ENCODE measurements around the gene TNFRSF13B. TPM values are rescaled to one million over a fixed set of nuclear protein-coding genes. Genes with fewer than 3 reads are reported as not detected.
"Not testable (repeated sequence)": the region's sequence is repeated elsewhere in the genome, so short reads cannot be mapped to it uniquely, and the experiment has no call there.

The TNFRSF13B gene
- total RNA-seq, 1 experiment from 2014 or later = not detected

DNA sequence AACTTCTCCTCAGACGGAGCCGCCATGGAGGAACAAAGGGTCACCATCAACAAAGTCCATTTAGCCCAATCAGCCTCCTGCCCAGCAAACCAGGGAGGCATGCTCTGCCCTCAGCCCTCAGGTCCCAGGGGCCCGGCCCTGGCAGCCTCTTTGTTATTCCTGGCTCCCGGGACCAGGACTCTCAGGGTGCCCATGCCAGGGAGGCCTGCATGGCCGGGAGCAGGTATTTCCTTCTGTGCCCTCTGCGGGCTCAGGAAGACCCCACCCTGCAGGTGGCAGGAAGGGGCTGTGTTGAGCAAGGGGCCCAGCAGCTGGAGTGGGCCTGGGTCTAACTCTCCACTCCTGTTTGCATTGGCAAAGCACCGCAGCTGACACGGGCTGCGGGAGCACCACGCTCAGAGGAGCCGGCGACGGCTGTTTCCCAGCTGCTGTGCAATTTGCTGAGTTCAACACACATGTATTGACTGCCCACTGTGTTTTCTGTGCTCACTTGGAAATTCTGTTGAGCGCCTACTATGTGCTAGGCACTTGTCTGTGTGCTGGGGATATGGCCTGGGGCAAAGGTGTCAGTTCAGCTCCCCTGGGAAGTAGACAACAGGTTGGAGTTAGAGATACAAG, 33.2 kb upstream of the TNFRSF13B start:
- DNase-seq (ENCODE audit: low read depth) = not testable (repeated sequence)

DNA sequence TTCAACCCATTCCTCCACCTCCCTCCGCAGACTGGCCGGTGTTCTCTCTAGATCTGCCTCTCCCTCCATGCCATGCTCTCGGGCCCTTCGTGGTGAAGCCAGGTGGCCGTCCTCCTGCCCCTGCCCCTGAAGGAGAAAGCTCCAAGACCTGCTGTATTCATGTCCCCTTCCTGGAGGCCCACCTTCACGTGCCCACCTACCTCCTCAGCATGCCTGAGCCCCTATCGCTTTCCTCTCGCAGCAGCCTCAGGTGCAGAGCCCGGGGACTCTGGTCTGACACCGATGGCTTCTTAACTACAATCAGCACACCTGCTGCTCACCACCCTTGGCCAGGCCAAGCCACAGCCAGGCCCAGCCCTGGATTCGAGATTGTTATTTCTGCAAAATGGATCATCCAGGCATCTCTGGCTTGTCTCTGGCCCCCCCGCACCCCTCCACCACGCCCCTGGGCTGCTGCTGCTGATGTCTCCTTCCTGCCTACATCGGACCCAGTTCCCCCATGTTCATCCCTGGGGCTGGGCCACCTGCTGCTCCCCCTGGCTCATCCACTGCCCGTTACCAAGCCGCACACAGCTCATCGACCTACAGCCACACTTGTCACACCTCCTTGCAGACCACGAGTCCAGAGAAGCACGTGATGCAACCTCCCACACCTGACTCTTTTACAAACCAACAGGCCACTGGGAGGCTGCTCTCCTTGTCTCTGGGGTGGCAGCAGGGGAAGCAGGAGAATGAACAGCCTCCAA, 32.5 kb upstream of the TNFRSF13B start:
- no peak for DNase-seq (ENCODE audit: low read depth)

DNA sequence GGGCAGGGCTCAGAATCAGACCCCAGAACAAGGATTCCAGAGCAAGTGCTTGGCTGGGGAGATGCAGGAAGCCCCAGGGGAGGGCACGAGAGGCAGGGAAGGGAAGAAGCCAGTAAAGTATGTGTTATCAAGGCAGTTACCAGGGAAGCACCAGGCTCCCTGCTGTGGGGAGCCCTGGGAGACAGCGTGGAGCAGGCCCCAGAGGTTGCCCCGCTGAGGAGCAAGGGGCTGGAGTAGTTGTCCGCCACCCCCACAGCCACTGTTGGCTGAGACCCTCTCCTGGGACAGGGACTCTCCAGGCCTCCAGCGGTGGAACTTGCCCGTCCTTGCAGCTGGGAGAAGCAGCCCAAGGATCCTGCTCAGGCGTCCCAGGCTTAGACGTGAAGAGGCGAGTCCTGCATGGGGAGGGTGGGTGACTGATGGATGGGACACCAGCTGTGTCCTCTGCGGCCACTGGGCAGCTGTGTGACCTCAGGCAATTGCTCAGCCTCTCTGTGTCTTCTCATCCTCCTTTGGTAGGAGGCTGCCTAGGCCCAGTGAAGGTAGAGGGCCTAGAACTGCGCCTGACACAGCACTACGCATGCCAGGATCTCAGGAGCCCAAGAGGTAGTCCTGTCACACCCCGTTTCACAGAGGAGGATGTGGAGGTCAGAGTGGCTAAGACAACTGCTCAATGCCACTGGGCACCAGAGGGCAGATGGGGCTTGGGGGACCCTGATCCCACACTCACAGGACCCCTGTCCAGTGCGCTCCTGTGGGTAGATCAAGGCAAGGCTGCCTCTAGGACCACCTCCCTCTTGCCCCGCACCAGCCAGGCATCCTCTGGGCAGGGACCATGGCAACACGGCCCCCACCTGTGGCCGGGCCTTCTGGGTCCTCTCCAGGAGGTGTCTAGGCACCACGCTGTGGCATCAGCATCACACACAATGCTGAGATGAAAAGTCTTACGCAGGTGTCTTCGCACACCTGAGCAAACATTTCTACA, 31.1 kb upstream of the TNFRSF13B start:
- not testable (repeated sequence) for DNase-seq (ENCODE audit: low read depth)

DNA sequence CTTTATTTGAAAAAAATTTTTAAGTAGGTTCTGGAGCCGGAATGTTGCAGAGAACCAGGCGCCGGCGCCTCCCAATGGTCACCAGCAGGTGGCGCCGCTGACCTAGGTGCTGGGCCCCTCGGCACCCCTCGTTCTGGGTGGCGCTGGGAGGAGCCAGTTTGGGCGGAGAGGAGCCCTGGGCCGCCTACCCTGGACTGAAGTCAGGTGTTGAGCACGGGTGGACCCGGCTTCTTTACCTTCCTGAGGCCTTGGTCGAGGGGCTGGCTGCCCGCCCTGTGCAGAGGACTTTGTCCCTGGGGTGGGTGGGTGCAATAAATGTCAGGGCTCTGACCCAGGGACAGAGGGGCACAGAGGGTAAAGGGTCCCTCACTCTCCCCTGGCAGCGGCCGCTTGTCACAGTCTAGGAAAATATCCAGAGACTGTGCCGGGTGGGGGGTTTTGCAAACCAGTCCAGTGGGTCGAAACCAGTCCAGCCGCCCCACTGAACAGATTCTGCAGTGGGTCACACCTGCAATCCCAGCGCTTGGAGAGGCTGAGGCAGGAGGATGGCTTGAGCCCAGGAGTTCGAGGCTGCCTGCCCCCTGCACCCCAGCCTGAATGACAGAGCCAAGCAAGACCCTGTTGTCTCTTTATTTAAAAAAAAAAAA, 30.1 kb upstream of the TNFRSF13B start:
- DNase-seq (ENCODE audit: low read depth) = peak; percentile 82

DNA sequence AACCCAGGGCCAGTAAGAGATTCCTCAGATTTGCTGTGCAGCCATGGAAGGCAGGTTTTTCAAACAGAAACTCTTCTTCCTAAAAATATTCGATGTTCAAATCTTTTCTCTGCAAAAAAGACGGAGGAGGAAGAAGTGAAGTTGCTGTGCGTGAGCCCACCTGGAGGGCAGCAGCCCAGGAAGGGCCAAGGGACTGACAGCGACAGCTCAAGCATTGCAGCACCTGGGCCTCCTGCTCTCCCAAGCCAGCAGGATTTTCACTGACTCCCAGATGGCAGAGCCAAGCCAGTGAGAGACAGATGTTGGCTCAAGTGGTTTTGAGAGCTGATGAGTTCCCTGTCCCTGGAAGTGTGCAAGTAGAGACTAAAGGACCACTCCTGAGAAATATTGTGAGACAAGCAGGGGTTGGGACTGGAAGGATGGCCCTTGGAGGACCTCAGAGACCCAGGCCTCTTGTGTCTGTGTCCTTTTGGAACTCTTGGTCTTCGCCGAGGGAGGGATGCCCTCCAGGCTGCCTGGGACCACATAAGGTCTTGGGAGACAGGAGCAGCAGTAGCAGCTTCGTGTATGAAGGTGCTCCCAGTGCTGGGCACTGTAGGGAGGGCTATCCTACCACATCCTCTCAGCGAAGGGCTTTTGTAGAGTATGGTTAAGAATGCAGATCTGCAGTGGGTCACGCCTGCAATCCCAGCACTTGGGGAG, 29.3 kb upstream of the TNFRSF13B start:
- DNase-seq (ENCODE audit: low read depth) = no peak

GRCh38 chr17:16999931-17000625, 28.2 kb upstream of the TNFRSF13B start:
- DNase-seq (ENCODE audit: low read depth) = no peak

- DNase-seq (ENCODE audit: low read depth) = peak; percentile 25
These were observed 25.9 kb upstream of the TNFRSF13B start for GRCh38 chr17:16997514-16998429.

DNA sequence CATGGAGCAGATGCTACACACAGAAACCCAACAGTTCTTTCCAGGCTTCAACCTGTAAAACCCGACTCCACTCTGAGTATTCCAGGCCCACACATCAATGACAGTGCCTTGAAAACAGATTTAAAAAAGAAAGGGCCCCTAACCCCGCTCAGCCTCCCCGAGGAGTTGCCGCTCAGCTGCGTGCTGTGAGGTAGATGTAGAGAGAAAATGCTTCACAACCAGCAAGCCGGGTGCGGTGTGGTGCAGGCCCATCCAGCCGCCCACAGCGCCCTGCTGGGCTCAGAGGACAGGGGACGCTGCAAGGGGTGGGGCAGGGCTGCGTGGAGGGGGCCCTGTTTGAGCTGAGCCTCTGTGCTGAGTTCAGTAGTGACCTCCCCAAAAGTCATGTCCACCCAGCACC, 24.8 kb upstream of the TNFRSF13B start:
- DNase-seq (ENCODE audit: low read depth) = not testable (repeated sequence)

DNA sequence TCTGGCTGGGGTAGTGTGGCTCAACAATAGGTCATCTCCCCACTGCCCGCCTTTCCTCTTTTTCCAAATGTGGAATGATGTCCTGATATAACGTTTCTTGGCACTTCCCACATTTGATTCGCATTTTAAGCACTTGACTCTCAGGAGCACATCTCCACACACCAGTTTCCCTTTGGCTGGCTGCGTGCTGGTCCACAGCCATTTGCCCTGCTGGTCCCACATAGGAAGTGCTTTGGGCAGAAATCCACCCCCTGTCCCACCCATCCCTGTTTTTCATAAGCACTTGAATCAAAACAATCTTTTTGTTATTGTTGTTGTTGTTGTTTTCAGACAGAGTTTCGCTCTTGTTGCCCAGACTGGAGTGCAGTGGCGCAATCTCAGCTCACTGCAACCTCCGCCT, 24.0 kb upstream of the TNFRSF13B start:
- DNase-seq (ENCODE audit: low read depth) = no peak

DNA sequence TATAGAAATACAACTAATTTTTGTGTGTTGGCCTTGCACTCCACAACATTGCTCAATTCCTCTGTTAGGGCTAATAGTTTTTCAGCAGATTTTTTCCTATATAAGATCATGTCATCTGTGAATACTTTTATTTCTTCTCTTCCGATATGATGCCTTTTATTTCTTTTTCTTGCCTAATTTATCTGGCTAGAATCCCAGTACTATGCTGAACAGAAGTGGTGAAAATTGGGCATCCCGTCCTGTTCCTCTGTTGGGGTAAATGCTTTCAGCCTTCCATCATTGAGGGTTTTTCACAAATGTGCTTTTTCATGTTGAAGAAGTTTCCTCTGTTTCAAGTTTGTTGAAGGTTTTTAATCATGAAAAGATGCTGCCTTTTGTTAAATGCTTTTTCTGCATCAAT, 22.7 kb upstream of the TNFRSF13B start:
- DNase-seq (ENCODE audit: low read depth) = no peak

GRCh38 chr17:16991349-16992009, 19.6 kb upstream of the TNFRSF13B start:
- peak; percentile 75 for DNase-seq (ENCODE audit: low read depth)

DNA sequence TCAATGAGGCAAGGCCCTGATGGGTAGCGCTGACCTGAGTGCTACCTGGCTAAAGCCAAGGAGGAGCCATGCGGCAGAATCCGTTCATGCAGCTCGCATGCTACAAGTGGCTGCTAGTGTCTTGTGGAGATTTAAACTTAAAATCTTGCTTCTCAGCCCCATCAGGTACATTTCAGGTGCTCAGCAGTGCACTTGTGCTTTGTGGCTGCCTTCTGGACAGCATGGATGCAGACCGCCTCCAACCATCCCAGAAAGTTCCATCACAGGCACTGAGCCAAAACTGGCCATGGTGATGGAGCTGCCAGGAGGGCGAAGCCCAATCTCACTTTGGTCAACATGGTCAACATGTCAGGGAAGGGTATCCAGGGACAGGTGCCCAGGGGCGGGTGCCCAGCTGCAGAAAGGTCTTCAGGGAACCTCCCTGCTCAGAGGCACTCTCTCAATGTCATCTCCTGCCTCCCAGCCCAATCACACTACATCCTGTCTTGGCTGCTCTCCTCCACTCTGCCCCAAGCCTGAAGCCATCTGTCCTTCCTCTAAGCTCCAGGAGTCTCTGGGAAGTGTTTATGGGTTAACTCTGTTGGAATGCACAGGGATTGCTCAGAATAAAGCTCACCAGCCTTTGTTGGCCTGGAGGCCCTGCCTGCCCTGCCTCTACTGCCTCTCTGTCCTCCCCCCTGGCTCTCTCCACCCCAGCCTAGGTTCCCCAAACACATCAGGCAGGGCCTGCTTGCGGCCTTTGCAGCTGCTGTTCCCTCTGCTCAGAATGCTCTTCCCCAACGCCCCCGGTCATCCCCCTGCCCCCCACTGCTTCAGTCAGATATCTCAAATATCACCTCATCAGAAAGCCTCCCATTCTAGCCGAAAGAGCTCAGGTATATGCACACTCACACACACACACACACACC, 18.3 kb upstream of the TNFRSF13B start:
- DNase-seq (ENCODE audit: low read depth) = peak; percentile 13

GRCh38 chr17:16989230-16989952, 17.5 kb upstream of the TNFRSF13B start:
- no peak for DNase-seq (ENCODE audit: low read depth)

DNA sequence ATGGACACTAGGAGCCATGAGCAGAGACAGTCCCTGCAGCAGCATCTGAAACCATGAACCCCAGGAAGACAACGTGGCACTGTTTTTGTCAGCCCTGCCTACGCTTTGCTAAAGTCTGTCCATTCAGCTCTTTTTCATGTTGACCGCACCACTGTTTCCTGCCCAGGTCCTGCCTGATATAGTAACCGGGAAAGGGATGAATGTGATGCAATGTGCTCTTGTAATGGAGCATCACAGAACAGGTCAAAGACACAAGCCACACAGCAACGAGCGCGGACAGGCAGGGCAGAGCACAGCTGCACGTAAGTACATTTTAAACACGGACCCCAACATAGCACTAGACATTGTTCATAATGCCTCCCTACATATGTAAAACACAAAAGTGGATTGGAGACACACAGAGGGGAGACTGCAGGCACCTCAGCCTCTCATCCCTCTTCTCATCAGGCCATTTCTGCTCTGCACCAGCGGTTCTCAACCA, 16.9 kb upstream of the TNFRSF13B start:
- DNase-seq (ENCODE audit: low read depth) = no peak

GRCh38 chr17:16987830-16988601, 16.1 kb upstream of the TNFRSF13B start:
- DNase-seq (ENCODE audit: low read depth) = peak; percentile 87
